GM21786 (cell line): Measurements from ENCODE around the gene CERS5.
"Not testable (repeated sequence)": the region's sequence is repeated elsewhere in the genome, so short reads cannot be mapped to it uniquely, and the experiment has no call there.

Experiments
- ATAC-seq: cut with Tn5 transposase; IDR thresholded peaks from one replicate; pipeline ENCODE4 v1.9.1; 2021; ENCODE audit not compliant: unreplicated experiment

CERS5 gene

GRCh38 chr12:50187084-50187900 is 20.1 kb upstream of the CERS5 start:
- no peak for ATAC-seq

- no peak for ATAC-seq
These were observed 19.5 kb upstream of the CERS5 start for GRCh38 chr12:50186681-50187080.

DNA sequence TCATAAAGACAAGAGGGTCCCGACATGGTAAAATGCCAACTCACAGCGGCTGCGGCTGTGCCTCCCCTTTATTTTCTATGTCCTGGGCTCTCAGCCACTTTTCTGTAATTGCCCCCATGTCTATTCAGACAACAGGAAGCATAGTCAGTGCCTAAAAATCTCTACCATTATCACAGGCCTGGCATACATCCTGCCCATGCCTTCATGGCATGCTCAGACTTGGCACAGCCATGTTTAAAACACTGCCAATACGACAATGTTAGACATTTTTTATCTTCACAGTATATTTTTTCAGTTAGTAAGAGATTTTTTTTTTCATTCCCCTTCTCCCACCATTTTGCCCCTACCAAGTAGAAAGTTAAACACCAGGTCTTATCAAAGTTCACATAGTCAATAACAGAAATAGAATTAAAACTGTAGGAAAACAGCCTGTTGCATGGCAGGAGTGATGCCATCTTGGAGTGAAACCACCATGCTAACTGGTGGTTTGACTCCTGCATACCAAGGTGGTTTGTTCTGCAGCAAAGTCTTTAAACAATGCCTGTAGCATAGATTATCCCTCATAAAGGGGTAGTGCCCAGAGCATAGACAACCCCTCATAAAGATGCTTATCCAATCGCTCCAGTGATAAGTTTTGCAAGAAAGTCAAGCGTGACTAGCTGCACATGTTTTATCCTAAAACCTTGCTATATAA is 18.9 kb upstream of the CERS5 start:
- no peak for ATAC-seq

- no peak for ATAC-seq
These were observed 18.2 kb upstream of the CERS5 start for GRCh38 chr12:50185301-50185895.

DNA sequence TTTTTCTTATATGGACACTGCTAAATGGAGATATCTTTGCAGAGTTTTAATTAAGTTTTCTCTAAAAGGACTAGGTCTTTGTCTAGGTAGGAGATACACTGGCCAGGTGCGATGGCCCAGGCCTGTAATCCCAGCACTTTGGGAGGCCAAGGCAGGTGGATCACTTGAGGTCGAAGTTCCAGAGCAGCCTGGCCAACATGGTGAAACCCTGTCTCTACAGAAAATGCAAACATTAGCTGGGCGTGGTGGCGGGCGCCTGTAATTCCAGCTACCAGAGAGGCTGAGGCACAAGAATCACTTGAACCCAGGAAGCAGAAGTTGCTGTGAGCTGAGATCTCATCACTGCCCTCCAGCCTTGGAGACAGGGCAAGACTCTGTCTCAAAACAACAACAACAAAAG is 17.1 kb upstream of the CERS5 start:
- no peak for ATAC-seq

DNA sequence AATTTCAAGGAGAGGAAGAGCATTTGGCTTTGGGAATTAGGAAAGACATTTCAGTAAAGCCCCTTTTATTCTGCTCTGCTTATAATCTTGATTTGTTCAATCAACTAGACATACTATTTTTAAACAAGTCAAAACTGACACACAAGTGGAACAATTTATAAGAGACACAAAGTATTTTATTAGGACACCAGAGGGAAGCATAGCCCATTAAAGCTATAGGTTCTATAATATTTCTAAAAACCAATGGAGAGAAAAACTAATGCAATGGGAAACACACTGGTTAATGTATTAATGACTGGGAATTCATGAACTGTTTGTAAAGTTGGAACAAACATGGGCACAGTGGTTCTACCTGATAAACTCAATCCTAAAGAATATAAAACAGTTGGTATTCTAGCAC is 15.3 kb upstream of the CERS5 start:
- no peak for ATAC-seq

- ATAC-seq: no peak
These were observed 14.5 kb upstream of the CERS5 start for GRCh38 chr12:50181691-50182090.

DNA sequence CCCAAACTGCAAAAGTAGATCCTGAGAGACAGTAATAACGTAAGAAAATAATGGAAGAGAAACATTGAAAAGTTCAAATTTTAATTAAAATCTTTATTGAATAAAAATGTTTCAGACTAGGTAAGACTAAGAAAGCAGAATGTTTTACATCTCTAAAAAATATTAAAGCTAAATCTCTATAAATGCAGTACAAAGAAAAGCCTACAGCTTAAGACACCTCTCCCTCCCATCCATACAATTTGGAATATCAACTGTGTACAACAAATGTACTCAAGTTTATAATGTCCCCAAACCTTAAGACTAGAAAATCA is 8.5 kb upstream of the CERS5 start:
- no peak for ATAC-seq

- no peak for ATAC-seq
These were observed 8.0 kb upstream of the CERS5 start for GRCh38 chr12:50174971-50175715.

- peak; percentile 27 for ATAC-seq
These were observed 445 bp downstream of the CERS5 start for GRCh38 chr12:50166799-50167048.

- ATAC-seq: no peak
These were observed 2.2 kb downstream of the CERS5 start for GRCh38 chr12:50164963-50165362.

DNA sequence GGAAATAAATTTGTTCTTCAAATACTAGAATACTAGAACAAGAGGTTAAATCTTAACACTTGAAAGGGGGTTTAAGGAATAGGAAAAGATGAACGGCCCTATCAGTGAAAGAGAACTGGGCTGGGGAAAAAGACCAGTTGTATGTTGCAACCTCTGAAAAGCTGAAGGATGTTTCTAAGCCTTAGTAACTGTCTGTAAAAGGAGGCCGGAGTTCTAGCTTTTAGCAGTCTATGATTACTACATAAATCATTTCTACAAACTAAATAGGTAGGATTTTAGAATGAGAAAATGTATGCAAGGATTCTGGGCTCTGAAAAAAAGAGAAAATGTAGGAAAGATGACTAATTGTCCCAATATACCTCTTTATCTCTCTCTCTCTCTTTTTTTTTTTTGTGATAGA is 4.9 kb downstream of the CERS5 start:
- no peak for ATAC-seq

DNA sequence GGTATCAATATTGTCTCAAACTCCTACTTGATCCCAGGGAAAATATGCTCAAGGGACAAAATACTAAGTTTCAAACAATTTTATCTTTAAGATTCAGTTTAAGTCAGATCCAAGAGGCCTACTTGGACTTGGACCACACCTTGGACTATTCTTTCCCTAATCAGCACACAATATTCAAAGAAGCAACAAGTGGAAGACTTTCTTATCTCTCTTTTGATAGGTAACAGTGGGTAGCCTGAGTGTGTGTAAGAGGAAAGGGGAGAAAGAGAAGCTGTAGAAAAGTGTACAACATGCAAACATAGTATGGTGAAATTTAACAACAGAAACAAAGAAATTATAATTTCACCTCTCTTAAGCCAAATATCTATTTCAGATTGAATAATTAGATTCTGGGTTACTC is 6.5 kb downstream of the CERS5 start:
- no peak for ATAC-seq

DNA sequence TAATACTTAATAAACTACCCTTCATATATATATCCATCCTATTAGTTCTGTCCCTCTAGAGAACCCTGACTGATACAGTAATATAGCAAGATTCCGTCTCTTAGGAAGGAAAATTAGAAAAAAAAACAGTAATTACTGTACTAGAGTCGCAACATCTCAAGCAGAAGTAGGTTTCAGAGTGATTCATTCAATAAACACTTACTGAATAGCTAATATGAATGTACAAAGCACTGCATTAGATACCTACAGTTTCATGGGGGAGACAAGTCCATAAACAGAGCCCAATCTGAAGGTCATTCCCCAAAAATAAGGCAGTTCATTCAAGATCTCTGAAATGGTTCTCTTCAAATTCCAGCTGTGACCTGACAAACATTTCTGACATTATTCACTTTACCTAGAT is 9.9 kb downstream of the CERS5 start:
- no peak for ATAC-seq

- ATAC-seq: no peak
These were observed 10.5 kb downstream of the CERS5 start for GRCh38 chr12:50156641-50157040.

DNA sequence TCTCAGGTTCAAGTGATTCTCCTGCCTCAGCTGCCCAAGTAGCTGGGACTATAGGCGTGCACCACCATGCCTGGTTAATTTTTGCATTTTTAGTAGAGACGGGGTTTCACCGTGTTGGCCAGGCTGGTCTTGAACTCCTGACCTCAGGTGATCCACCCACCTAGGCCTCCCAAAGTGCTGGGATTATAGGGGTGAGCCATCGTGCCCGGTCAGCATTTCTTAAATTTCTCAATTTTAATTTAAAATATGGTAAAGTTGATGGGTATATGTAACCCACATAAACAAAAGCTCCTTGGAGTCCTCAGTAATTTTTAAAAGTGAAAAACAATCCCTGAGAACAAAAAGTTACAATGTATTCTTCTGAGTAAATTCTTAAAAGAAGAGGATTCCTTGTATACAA is 12.2 kb downstream of the CERS5 start:
- not testable (repeated sequence) for ATAC-seq

- ATAC-seq: no peak
These were observed 16.0 kb downstream of the CERS5 start for GRCh38 chr12:50151047-50151687.

DNA sequence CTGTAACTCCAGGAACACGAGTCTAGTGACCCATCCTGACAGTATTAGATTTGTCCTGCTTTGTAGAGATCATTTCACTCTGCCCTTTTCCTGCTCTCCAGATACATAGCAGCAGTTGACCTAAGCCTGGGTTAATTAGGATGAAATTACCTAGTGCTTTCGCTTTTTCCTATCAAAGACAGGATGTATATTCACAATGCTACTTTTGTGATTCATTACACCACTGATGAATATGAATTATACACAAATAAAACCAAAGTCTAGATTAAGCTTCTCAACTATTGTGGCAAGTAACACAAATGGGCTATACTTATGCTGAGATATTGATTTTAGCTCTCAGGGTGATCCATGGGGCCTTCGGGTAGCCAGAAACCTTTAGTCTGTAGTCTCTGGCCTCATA is 17.9 kb downstream of the CERS5 start:
- ATAC-seq: no peak

DNA sequence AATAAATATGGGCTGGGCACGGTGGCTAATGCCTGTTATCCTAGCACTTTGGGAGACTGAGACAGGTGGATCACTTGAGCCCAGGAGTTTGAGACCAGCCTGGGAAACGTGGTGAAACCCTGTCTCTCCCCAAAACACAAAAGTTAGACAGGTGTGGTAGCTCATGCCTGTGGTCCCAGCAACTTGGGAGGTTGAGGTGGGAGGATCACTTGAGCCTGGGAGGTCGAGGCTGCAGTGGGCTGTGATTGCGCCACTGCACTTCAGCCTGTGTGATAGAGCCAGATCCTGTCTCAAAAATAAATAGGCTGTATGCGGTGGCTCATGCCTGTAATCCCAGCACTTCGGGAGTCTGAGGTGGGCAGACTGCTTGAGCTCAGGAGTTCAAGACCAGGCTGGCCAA is 19.2 kb downstream of the CERS5 start:
- ATAC-seq: not testable (repeated sequence)

- ATAC-seq: no peak
These were observed 19.9 kb downstream of the CERS5 start for GRCh38 chr12:50147281-50147680.

GRCh38 chr12:50145439-50145838 is 21.7 kb downstream of the CERS5 start:
- ATAC-seq: no peak
